Liver (tissue), 9 donors: ENCODE measurements around the gene AHRR. TPM values are rescaled to one million over a fixed set of nuclear protein-coding genes. Genes with fewer than 3 reads are reported as not detected.

Experiments used
- DNase-seq: peaks from one replicate; pipeline ENCODE4 v3.0.0-alpha.2; 2017; ENCODE audit warnings: low spot score
- H3K27ac ChIP-seq, 2 donors: one replicate each; pipeline ENCODE4 v1.7.0; 2013; ENCODE audit warnings: inconsistent platforms in 2 of 2, low read length in 2 of 2, control low read depth in 1 of 2, low read depth in 1 of 2, mild to moderate bottlenecking in 1 of 2
- H3K27me3 ChIP-seq, 4 donors: one replicate each; pipeline versions ENCODE4 v1.6.1 to v1.7.0; 2013; ENCODE audit warnings: low read length in 3 of 4, inconsistent platforms in 1 of 4, mild to moderate bottlenecking in 1 of 4, moderate library complexity in 1 of 4; ENCODE audit not compliant: control insufficient read depth in 4 of 4, insufficient read depth in 4 of 4
- H3K36me3 ChIP-seq, 4 donors: one replicate each; pipeline versions ENCODE4 v1.6.1 to v1.7.0; 2013; ENCODE audit warnings: low read length in 3 of 4, mild to moderate bottlenecking in 3 of 4, low read depth in 1 of 4, moderate library complexity in 1 of 4; ENCODE audit not compliant: control insufficient read depth in 4 of 4, insufficient read depth in 3 of 4
- H3K4me1 ChIP-seq, 4 donors: one replicate each; pipeline versions ENCODE4 v1.6.1 to v1.7.0; 2013; ENCODE audit warnings: low read length in 3 of 4, mild to moderate bottlenecking in 3 of 4, moderate library complexity in 1 of 4; ENCODE audit not compliant: control insufficient read depth in 4 of 4, insufficient read depth in 4 of 4
- H3K4me3 ChIP-seq, 3 donors: one replicate each; pipeline versions ENCODE4 v1.6.1 to v1.7.0; 2013; ENCODE audit warnings: low read length in 3 of 3, control low read depth in 1 of 3, low read depth in 1 of 3, mild to moderate bottlenecking in 1 of 3
- H3K9ac ChIP-seq, 2 donors: one replicate each; pipeline ENCODE4 v1.7.0; 2013; ENCODE audit warnings: low read length in 2 of 2, mild to moderate bottlenecking in 2 of 2, moderate library complexity in 2 of 2, control low read depth in 1 of 2, low read depth in 1 of 2
- H3K9me3 ChIP-seq, 4 donors: one replicate each; pipeline versions ENCODE4 v1.6.1 to v1.7.0; 2013; ENCODE audit warnings: low read length in 3 of 4; ENCODE audit not compliant: control insufficient read depth in 4 of 4
- ATF3 ChIP-seq: IDR thresholded peaks from 2 replicates; pipeline ENCODE4 v1.6.1; 2016; ENCODE audit warnings: antibody characterized with exemption
- CTCF ChIP-seq: fragments of 150-350 bp; IDR thresholded peaks from 2 replicates; pipeline ENCODE4 v1.5.1; 2017; ENCODE audit warnings: improper control_type of control experiment, low read depth, low read length; ENCODE audit not compliant: missing input control
- EGR1 ChIP-seq, 2 donors: IDR thresholded peaks; 2 replicates each; pipeline ENCODE4 v1.6.1; 2016 to 2018; ENCODE audit warnings: antibody characterized with exemption in 2 of 2, low read depth in 2 of 2
- FOXA1 ChIP-seq: IDR thresholded peaks from 2 replicates; pipeline ENCODE4 v1.6.1; 2016; ENCODE audit warnings: antibody characterized with exemption
- FOXA2 ChIP-seq: IDR thresholded peaks from 2 replicates; pipeline ENCODE4 v1.6.1; 2016; ENCODE audit warnings: antibody characterized with exemption
- HNF4G ChIP-seq: IDR thresholded peaks from 2 replicates; pipeline ENCODE4 v1.6.1; 2016; ENCODE audit warnings: antibody characterized with exemption
- JUND ChIP-seq, 2 donors: IDR thresholded peaks; 2 replicates each; pipeline ENCODE4 v1.6.1; 2016; ENCODE audit warnings: antibody characterized with exemption in 2 of 2
- MAX ChIP-seq: IDR thresholded peaks from 2 replicates; pipeline ENCODE4 v1.6.1; 2016; ENCODE audit warnings: antibody characterized with exemption
- RXRA ChIP-seq, 2 donors: IDR thresholded peaks; 2 replicates each; pipeline ENCODE4 v1.6.1; 2017 to 2018; ENCODE audit warnings: antibody characterized with exemption in 2 of 2, mild to moderate bottlenecking in 1 of 2
- SP1 ChIP-seq: IDR thresholded peaks from 2 replicates; pipeline ENCODE4 v1.6.1; 2018; ENCODE audit warnings: antibody characterized with exemption, mild to moderate bottlenecking
- TAF1 ChIP-seq: conservative IDR thresholded peaks from 2 replicates; pipeline ENCODE4 v1.6.1; 2016; ENCODE audit warnings: antibody characterized with exemption, mild to moderate bottlenecking
- YY1 ChIP-seq: IDR thresholded peaks from 2 replicates; pipeline ENCODE4 v1.6.1; 2016; ENCODE audit warnings: antibody characterized with exemption, mild to moderate bottlenecking
- ZBTB33 ChIP-seq: IDR thresholded peaks from 2 replicates; pipeline ENCODE4 v1.6.1; 2016; ENCODE audit warnings: antibody characterized with exemption
- WGBS: extraction: QIAGEN DNeasy Blood & Tissue Kit; methylation state at CpG from one replicate; pipeline ENCODE4 v1.1.7; 2013; 5-methylcytosine and 5-hydroxymethylcytosine counted together
- polyA plus RNA-seq, 2 donors: library from polyadenylated mRNA; stranded (reverse) in 1 of 2; unstranded in 1 of 2; fragments of 200-250 nt in 1 of 2; fragments of >200 nt in 1 of 2; fragmentation: Nextera tagmentation in 1 of 2; extraction: Ambion mirVana in 1 of 2; gene quantifications; one replicate each; pipeline versions ENCODE4 v1.2.1 to v1.2.3, GENCODE V29; 2013 to 2015
- total RNA-seq, 2 donors: library from RNA; depleted of rRNA; stranded (reverse); fragments of >200 nt; gene quantifications; one replicate each; pipeline ENCODE4 v1.2.3, GENCODE V29; 2014
- donor health status: healthy.
- donor health status: healthy.
- donor health status: healthy.
- donor health status: healthy.
- donor health status: healthy.

Gene AHRR
- total and polyA plus RNA-seq, 4 donors = 0.15 to 0.47 (median 0.24) TPM

GRCh38 chr5:314676-315487, 6.6 kb upstream of the AHRR start:
- Histone ChIP-seq H3K4me3 (no peak overlapping the region), H3K27ac (no peak overlapping the region), H3K9me3 (no peaks in the 10 kb centered on the region), H3K27me3 (no peaks in the 10 kb centered on the region), H3K4me1 (peaks cover 0 to 10% (median 5%) of the 10 kb centered on the region in 4 donors), H3K36me3 (peaks cover 6 to 24% (median 13%) of the 10 kb centered on the region in 4 donors), H3K9ac (no peak overlapping the region)
- TF ChIP-seq FOXA1 (no peak), ATF3 (no peak), TAF1 (no peak), FOXA2 (no peak), HNF4G (no peak)
- no peak for DNase-seq
- 94% methylated on average over 18 of the region's 18 CpGs for WGBS

GRCh38 chr5:315488-316209, 5.9 kb upstream of the AHRR start:
- 91% methylated on average over 14 of the region's 14 CpGs for WGBS
- Histone ChIP-seq H3K36me3 (peaks cover 6 to 19% (median 13%) of the 10 kb centered on the region in 4 donors), H3K4me1 (peaks cover 0 to 7% (median 3%) of the 10 kb centered on the region in 4 donors), H3K9me3 (no peaks in the 10 kb centered on the region), H3K27me3 (peaks cover 0 to 5% (median 2%) of the 10 kb centered on the region in 4 donors), H3K4me3 (no peak overlapping the region), H3K9ac (no peak overlapping the region), H3K27ac (no peak overlapping the region)
- DNase-seq = no peak
- TF ChIP-seq FOXA2 = no peak
- no peak for TF ChIP-seq RXRA (IDR thresholded peaks at IDR 0.05)
- no peak for TF ChIP-seq ZBTB33
- no peak for TF ChIP-seq FOXA1
- TF ChIP-seq SP1 = no peak
- no peak for TF ChIP-seq EGR1 (IDR thresholded peaks at IDR 0.05; ENCODE audit: low read depth in 2 of 2)
- TF ChIP-seq JUND (IDR thresholded peaks at IDR 0.05) = no peak
- no peak for TF ChIP-seq CTCF
- TF ChIP-seq YY1 = no peak
- TF ChIP-seq MAX = no peak
- TF ChIP-seq HNF4G = no peak
